HuH-7 (cell line): Measurements from ENCODE around the gene AURKB.
"Not testable (repeated sequence)": the region's sequence is repeated elsewhere in the genome, so short reads cannot be mapped to it uniquely, and the experiment has no call there.

Experiments used
- DNase-seq: peaks from one replicate; pipeline ENCODE4 v3.0.0; 2011; ENCODE audit warnings: low spot score

AURKB gene

GRCh38 chr17:8224891-8225812 is 14.8 kb upstream of the AURKB start:
- no peak for DNase-seq

DNA sequence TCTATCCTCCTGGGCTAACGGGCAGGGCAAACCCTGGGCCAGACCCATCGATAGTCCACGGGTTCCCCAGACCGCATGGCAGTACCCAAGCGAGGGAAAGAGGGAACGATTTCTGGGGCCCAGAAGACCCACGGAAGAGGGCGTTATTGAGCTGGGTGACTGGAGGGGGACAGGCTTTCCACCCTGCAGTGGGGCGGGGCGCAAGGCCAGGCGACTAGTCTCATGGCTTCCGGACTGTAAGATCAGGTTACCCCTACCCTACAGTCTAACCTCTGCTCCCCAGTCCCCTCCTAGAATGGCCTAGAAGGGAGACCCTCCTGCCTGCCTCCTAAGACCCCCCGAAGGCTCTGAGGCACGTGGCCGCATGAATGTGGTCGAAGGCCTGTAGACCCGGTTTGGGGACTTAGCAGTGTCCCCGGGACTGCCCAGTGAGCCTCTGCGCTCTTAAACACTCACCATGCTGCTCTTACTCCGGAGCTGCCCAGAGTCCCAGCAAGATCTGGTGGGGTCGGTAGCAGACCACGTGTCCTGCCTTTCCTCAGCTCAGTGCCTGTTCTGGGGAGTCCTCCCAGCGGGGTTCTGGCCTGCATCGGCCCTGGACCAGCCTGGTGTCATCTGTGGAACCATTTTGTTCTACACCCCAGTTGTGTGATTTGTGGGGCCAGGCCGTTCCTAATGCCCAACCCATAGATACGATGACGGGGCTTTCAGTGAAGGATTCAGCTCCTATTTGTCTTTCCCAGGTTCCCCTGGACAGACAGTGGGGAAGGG is 13.2 kb upstream of the AURKB start:
- DNase-seq, result no peak

GRCh38 chr17:8222630-8223355 is 12.4 kb upstream of the AURKB start:
- no peak for DNase-seq

DNA sequence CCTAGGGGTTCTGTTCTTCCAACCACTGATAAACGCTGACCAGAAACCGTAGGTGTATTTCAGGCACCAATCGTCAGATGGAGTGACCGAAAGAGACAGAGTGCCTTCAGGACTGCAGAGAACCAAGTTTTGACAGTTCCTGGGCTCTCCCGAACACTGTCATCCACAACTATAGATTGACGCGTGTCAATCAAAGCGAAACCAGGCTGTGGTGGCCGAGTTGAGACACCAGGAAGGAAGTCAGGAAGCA is 11.9 kb upstream of the AURKB start:
- no peak for DNase-seq

DNA sequence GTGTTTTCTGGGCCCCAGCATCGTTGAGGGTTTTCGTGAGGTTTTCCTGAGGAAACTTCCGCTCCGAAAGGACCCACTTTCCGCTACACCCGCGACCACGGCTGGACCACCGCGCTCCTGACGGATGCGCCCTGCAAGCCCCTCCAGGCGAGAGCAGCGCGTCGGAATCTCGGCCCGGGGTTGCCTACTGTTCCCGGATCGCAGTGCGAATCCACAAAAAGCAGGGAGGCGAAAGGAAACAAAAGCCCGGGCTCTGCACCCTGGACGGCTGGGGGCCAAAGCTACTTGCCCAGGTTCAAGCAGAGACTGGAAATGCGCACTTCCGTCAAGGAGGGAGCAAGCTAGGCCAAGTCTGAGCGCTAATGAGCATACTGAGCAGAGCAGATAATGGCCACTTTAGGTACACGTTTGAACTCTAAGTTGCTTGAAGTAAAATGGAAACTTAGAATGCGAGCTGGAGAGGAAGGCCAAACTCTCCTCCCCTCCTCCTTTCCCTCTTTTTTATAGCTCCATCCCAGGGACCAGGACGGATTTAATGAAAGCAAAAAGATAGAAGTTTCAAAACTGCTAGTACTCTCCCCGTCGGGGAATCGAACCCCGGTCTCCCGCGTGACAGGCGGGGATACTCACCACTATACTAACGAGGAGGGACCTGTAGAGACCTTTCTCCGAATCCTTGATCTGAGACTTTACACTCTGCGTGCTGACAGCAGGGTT is 11.4 kb upstream of the AURKB start:
- no peak for DNase-seq

DNA sequence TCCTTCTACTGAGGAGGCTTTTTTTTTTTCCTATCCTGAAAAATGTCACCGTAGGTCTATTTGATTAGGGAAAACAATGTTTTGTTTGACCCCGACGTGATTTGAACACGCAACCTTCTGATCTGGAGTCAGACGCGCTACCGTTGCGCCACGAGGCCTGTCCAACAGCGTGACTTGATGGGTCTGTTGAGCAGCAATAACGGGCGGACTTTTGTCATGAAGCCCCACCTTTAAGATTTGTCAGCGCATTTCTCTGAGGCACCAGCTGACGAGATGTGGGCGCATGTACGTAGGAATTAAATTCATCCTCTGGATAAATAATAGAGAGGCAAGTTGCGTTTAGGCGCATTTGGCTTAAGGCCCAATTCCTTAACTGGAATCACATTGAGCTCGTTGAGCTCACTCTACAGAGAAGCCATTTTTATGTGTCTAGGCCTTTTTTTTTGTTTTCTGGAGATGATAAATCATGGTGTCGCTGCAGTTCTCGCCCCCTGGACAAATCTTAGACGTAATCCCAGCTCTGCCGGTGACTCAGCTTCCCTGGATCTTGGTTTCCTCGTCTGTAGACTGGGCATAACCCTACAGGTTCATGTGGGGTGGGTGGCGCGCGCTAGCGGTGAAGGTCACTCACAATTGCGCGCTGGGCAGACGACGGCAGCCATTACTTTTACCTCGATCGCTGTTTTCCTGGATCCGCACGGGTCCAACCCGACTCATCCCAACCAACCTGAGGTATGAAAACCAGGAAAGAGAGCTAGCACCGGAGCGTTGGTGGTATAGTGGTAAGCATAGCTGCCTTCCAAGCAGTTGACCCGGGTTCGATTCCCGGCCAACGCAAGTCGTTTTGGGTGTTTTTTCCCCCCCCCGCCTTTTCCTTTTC is 10.6 kb upstream of the AURKB start:
- DNase-seq, result no peak

DNA sequence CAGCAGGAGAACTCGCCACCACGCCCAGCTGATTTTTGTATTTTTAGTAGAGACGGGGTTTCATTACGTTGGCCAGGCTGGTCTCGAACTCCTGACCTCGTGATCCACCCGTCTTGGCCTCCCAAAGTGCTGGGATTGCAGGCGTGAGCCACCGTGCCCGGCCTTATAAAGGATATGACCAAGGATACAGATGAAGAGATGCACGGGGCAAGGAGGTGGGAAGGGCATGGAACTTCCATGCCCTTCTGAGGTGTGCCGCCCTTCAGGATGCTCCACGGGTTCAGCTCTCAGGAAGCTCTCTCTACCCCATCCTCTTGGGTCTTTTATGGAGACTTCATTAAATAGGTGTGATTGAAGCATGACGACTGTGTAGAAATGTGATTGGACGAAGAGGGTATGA is 3.6 kb upstream of the AURKB start:
- not testable (repeated sequence) for DNase-seq

DNA sequence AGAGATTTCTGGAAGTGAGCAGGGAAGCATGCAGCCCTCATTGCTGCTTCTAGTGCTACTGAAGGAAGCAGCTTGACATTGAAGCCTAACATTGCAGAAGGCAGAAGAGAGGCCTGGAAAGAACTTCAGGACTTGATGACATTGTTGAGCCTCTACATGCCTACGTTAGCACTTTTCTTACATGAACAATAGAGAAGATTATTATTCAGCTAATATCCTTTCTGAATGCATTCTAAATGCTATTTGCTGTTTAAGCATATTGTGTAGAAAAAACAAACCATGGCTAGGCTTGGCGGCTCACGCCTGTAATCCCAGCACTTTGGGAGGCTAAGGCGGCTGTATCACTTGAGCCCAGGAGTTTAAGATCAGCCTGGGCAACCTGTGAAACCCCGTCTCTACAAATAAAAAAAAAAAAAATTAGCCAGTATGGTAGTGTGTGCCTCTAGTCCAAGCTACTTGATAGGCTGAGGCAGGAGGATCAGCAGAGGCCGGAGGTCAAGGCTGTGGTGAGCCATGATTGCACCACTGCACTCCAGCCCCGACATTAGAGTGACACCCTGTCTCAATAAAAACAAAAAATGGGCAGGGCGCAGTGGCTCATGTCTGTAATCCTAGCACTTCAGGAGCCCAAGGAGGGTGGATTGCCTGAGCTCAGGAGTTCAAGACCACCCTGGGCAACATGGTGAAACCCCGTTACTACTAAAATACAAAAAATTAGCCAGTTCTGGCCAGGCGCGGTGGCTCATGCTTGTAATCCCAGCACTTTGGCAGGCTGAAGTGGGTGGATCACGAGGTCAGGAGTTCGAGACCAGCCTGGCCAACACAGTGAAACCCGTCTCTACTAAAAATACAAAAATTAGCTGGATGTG is 2.2 kb upstream of the AURKB start:
- no peak for DNase-seq

GRCh38 chr17:8210761-8211458 is 535 bp upstream of the AURKB start:
- no peak for DNase-seq

DNA sequence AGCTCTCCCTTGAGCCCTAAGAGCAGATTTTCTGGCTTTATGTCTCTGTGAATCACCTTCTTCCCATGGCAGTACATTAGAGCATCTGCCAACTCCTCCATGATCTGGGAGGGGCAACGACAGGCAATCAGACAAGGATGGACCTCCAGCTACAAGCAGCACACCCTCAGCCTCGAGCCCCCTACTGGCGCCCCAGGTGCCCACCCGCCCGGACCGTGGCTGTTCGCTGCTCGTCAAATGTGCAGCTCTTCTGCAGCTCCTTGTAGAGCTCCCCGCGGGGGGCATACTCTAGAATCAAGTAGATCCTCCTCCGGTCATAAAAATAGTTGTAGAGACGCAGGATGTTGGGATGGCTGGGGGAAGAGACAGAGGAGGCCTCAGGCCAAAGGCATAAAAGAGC is 3.8 kb downstream of the AURKB start:
- DNase-seq, result no peak

DNA sequence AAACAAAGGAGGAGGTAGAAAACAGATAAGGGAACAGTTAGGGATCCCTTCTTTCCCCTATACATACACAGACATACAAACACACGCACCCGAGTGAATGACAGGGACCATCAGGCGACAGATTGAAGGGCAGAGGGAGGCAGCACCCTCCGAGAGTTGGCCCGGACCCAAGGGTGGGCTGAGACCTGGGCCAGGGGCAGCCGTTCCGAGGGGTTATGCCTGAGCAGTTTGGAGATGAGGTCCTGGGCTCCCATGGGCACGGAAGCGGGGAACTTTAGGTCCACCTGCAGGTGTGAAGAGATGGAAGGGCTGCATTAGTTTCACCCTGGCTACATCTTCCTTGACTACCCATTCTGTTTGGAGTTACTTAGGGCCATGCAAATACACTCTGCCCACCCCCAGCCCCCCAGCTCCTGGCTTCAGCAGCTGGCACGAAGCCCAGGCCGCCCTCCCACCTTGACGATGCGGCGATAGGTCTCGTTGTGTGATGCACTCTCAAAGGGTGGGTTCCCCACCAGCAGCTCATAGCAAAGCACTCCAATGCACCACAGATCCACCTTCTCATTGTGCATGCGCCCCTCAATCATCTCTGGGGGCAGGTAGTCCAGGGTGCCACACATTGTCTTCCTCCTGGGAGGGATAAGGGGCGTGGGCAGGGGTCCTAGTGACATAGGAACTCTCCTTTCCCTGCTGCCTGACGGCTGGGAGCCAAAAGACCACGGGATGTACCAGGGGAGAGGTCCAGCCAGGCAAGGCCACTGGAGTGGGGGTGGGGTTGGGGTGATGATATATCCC is 5.4 kb downstream of the AURKB start:
- DNase-seq, result no peak

GRCh38 chr17:8192070-8192815 is 18.1 kb downstream of the AURKB start:
- peak; percentile 81 for DNase-seq

- no peak for DNase-seq
These were observed 19.9 kb downstream of the AURKB start for GRCh38 chr17:8190506-8190905.

DNA sequence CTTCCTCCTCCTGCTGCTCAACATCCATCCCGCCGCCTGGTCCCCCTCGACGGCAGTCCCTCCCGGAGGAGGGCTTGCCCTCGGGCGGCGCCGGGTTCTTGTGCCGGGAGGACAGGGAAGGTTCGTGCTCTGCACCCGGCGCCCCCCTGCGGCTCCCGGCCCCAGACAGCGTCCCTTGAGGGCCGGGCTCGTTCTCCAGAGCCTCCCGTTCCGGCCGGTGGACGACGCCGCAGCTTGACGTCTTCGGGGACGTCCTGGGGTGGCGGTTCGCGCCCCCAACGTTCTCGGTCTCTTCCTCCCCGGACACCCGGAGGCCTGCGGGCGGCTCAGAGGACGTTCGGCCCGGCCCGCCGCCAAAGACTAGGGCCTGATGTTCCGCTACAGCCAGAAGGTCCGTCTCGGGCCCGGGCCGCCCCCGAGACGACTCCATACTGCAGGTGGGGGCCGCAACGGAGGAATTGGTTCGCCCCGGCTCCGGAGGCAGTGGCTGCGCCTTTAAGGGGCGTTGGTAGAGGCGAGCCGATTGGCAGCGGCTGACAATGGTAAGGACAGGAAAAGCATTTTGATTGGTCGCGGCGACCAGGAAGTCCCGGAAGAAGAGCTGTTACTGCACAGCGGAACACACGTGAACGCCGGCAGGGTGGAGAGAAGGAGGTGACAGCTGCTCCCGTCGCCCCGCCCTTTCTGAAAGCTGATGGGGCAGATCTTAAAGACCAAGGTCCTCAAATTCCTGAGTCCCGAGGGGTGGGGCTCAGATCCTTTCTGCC is 20.5 kb downstream of the AURKB start, which contains the start of gene BORCS6:
BORCS6 (minus strand) TSS at position 470 of the 767 bp plus-strand sequence; CDS start at position 430, 40 bp downstream.
- DNase-seq, result peak; percentile 88

- DNase-seq, result no peak
These were observed 21.2 kb downstream of the AURKB start for GRCh38 chr17:8189041-8189710.

- DNase-seq, result no peak
These were observed 22.0 kb downstream of the AURKB start for GRCh38 chr17:8188263-8188839.
